Measurements from ENCODE around the gene CYP26C1.

- no peak for TF ChIP-seq CTCF (IDR thresholded peaks at IDR 0.05)
- TF ChIP-seq POLR2AphosphoS5 (IDR thresholded peaks at IDR 0.05): no peak
- TF ChIP-seq POLR2A (IDR thresholded peaks at IDR 0.05): no peak
- no peak for TF ChIP-seq EP300 (IDR thresholded peaks at IDR 0.05)
These were observed 43.4 kb downstream of the CYP26C1 start for GRCh38 chr10:93103953-93104352.

Measured in upper lobe of left lung (tissue), 4 donors.